Mesendoderm (in vitro differentiated cells): ENCODE data around the gene GNAT1.

Source experiments
- DNase-seq: peaks from one replicate; pipeline ENCODE4 v3.0.0; 2013
- H2AK5ac ChIP-seq: 2 replicates; pipeline ENCODE4 v1.6.1; 2013; ENCODE audit warnings: low read length, inconsistent platforms
- H2BK120ac ChIP-seq: 2 replicates; pipeline ENCODE4 v1.6.1; 2013; ENCODE audit warnings: low read depth, mild to moderate bottlenecking, low read length, moderate library complexity, mixed read lengths
- H2BK15ac ChIP-seq: replicated peaks from 2 replicates; pipeline ENCODE4 v1.6.1; 2013; ENCODE audit warnings: low read depth, mild to moderate bottlenecking, moderate library complexity
- H2BK5ac ChIP-seq: 2 replicates; pipeline ENCODE4 v1.6.1; 2013; ENCODE audit warnings: low read length, inconsistent platforms
- H3K18ac ChIP-seq: 2 replicates; pipeline ENCODE4 v1.6.1; 2013; ENCODE audit warnings: mild to moderate bottlenecking, low read length, mixed read lengths
- H3K23ac ChIP-seq: one replicate; pipeline ENCODE4 v1.6.1; 2013; ENCODE audit warnings: low read length
- H3K27ac ChIP-seq: 2 replicates; pipeline ENCODE4 v1.5.1; 2013; ENCODE audit warnings: low read depth, mild to moderate bottlenecking, inconsistent platforms, low read length, moderate library complexity
- H3K27me3 ChIP-seq: 2 replicates; pipeline ENCODE4 v1.6.1; 2013; ENCODE audit warnings: low read length, control low read depth, mild to moderate bottlenecking, inconsistent platforms; ENCODE audit not compliant: insufficient read depth, poor library complexity
- H3K36me3 ChIP-seq: 2 replicates; pipeline ENCODE4 v1.6.1; 2013; ENCODE audit warnings: low read length, inconsistent platforms; ENCODE audit not compliant: control insufficient read depth, insufficient read depth
- H3K4ac ChIP-seq: one replicate; pipeline ENCODE4 v1.6.1; 2013; ENCODE audit warnings: low read depth, mild to moderate bottlenecking, low read length, moderate library complexity
- H3K4me1 ChIP-seq: 2 replicates; pipeline ENCODE4 v1.6.1; 2013; ENCODE audit warnings: low read depth, low read length, inconsistent platforms; ENCODE audit not compliant: control insufficient read depth
- H3K4me2 ChIP-seq: 2 replicates; pipeline ENCODE4 v1.6.1; 2013; ENCODE audit warnings: low read length
- H3K4me3 ChIP-seq: 2 replicates; pipeline ENCODE4 v1.5.1; 2013; ENCODE audit warnings: mild to moderate bottlenecking, low read length
- H3K56ac ChIP-seq: one replicate; pipeline ENCODE4 v1.6.1; 2013; ENCODE audit warnings: low read length
- H3K79me1 ChIP-seq: 2 replicates; pipeline ENCODE4 v1.6.1; 2013; ENCODE audit warnings: low read length, inconsistent platforms
- H3K79me2 ChIP-seq: 2 replicates; pipeline ENCODE4 v1.6.1; 2013; ENCODE audit warnings: mild to moderate bottlenecking, low read length; ENCODE audit not compliant: control insufficient read depth, insufficient read depth
- H3K9ac ChIP-seq: 2 replicates; pipeline ENCODE4 v1.6.1; 2013; ENCODE audit warnings: low read length, inconsistent platforms
- H4K5ac ChIP-seq: one replicate; pipeline ENCODE4 v1.6.1; 2013; ENCODE audit warnings: low read length
- H4K8ac ChIP-seq: one replicate; pipeline ENCODE4 v1.6.1; 2013; ENCODE audit warnings: low read depth, mild to moderate bottlenecking, control low read depth, low read length, moderate library complexity
- WGBS: extraction: QIAGEN DNeasy Blood & Tissue Kit; methylation state at CpG from one replicate; pipeline ENCODE4 v1.1.7; 2013; ENCODE audit warnings: low lambda C conversion rate, missing lambda C conversion rate; ENCODE audit not compliant: insufficient coverage; ENCODE audit errors: extremely low coverage; 5-methylcytosine and 5-hydroxymethylcytosine counted together

GNAT1 gene

DNA sequence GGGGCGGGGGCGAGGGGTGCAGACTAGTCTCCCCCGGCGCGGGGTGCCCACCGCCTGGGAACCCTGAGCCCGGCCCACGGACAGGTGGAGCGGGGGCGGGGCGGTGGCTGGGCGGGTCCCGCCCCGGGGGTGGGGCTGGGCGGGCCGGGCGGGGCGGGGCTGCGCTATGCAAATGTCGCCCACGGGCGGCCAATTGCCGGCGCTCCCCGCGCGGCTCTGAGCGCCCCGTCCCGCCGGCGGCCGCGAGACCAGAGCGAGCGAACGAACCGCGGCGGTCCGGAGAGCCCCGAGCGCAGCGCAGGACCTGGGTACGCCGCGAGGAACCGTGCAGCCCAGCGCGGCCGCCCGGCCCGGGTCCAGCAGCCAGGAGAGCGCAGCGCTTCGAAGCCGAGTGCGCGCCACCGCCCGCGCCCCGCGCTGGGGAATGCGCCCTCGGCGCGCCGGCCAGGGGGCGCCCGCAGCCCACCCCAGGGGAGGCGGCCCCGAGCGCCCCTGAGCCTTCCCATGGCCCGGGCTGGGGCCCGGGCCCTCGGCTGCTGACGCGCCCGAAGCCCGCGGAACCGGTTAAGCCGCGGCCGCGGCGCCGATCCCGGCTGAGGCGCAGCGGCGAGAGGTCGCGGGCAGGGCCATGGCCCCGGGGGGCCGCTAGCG lies 36.4 kb upstream of the GNAT1 start, which contains the start of gene SEMA3F:
SEMA3F (plus strand) TSS at position 485 of the 651 bp plus-strand sequence. CDS start 4,299 bp downstream, outside the sequence.
- H2AK5ac ChIP-seq, result peak within 1 kb of the TSS; percentile 14
- H2BK5ac ChIP-seq, result no peak within 1 kb of the TSS
- peak within 1 kb of the TSS; percentile 97 for H3K56ac ChIP-seq
- peak within 1 kb of the TSS; percentile 88 for H3K4me3 ChIP-seq
- peak; percentile 73 for DNase-seq
- H3K23ac ChIP-seq, result peak within 1 kb of the TSS; percentile 30
- H3K4me2 ChIP-seq, result peak within 1 kb of the TSS; percentile 59
- no peak within 1 kb of the TSS for H4K5ac ChIP-seq
- H2BK120ac ChIP-seq, result no peak within 1 kb of the TSS
- no peak within 1 kb of the TSS for H4K8ac ChIP-seq
- H3K9ac ChIP-seq, result peak within 1 kb of the TSS; percentile 94
- H3K18ac ChIP-seq, result peak within 1 kb of the TSS; percentile 60
- H3K4me1 ChIP-seq, result peaks cover 22% of the 10 kb centered on the region
- peak within 1 kb of the TSS; percentile 50 for H3K4ac ChIP-seq
- peaks cover 25% of the 10 kb centered on the region for H3K79me2 ChIP-seq
- no peaks in the 10 kb centered on the region for H3K36me3 ChIP-seq
- no CpG with 5 or more reads among the region's 98 CpGs for WGBS
- H3K27ac ChIP-seq, result peak within 1 kb of the TSS; percentile 32
- H3K27me3 ChIP-seq, result no peaks in the 10 kb centered on the region
- no peak within 1 kb of the TSS for H2BK15ac ChIP-seq
- peaks cover 11% of the 10 kb centered on the region for H3K79me1 ChIP-seq

DNA sequence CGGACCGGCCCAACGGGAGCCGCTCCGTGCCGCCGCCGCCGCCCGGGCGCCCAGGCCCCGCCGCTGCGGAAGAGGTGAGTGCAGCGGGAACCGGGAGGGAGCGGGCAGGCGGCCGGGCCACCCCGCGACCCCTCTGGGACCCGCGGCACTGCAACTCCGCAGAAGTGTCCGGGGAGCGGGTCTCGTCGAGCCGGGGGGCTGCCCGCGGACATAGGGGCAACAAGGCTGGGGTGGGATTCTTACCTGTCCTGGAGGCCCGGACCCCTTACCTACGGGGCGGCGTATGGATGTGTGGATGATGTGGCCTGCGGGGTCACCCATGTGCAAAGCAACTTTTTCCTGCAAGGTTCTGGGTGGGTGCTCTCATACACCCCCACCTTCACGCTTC lies 35.9 kb upstream of the GNAT1 start:
- Histone ChIP-seq H3K27ac (no peak overlapping the region), H3K4me3 (peak overlapping the region; percentile 88), H3K36me3 (no peaks in the 10 kb centered on the region), H2AK5ac (no peak overlapping the region), H4K5ac (no peak overlapping the region), H3K79me2 (peaks cover 25% of the 10 kb centered on the region), H3K18ac (peak overlapping the region; percentile 60), H3K27me3 (no peaks in the 10 kb centered on the region), H3K23ac (peak overlapping the region; percentile 30), H4K8ac (no peak overlapping the region), H3K4me1 (peaks cover 22% of the 10 kb centered on the region), H2BK15ac (no peak overlapping the region), H3K4me2 (peak overlapping the region; percentile 59), H3K56ac (peak overlapping the region; percentile 97), H3K9ac (peak overlapping the region; percentile 94), H3K4ac (peak overlapping the region; percentile 50), H2BK5ac (no peak overlapping the region), H3K79me1 (peaks cover 11% of the 10 kb centered on the region), H2BK120ac (no peak overlapping the region)
- WGBS, result no CpG with 5 or more reads among the region's 37 CpGs
- no peak for DNase-seq

DNA sequence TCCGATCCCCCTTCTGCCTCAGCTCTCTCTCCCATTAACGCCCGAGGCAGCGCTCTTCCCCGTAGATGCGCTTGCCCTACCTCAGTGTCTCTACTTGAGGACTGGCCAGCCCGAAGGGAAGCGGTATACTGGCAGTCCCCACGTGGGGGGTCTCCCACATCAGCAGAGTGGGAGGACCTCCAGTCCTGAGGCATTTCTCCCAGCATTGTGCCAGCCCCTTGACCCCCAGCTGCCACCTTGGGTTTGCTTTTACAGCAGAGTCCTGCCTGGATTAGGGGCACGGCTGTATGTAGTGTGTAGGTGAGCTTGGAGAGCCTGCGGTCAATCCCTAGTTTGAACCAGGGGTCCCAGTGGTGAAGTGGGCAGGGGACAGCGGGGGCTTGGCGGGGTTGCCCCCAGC lies 35.5 kb upstream of the GNAT1 start:
- Histone ChIP-seq H3K79me2 (peaks cover 25% of the 10 kb centered on the region), H4K5ac (no peak overlapping the region), H3K56ac (peak overlapping the region; percentile 97), H2BK120ac (no peak overlapping the region), H3K4me3 (peak overlapping the region; percentile 88), H3K79me1 (peaks cover 11% of the 10 kb centered on the region), H3K27me3 (no peaks in the 10 kb centered on the region), H2AK5ac (peak overlapping the region; percentile 14), H3K27ac (no peak overlapping the region), H2BK15ac (no peak overlapping the region), H3K4me1 (peaks cover 21% of the 10 kb centered on the region), H3K4me2 (peak overlapping the region; percentile 59), H3K36me3 (no peaks in the 10 kb centered on the region), H4K8ac (no peak overlapping the region), H3K9ac (peak overlapping the region; percentile 94), H2BK5ac (no peak overlapping the region), H3K4ac (no peak overlapping the region), H3K23ac (peak overlapping the region; percentile 30), H3K18ac (peak overlapping the region; percentile 60)
- no peak for DNase-seq
- no CpG with 5 or more reads among the region's 13 CpGs for WGBS

DNA sequence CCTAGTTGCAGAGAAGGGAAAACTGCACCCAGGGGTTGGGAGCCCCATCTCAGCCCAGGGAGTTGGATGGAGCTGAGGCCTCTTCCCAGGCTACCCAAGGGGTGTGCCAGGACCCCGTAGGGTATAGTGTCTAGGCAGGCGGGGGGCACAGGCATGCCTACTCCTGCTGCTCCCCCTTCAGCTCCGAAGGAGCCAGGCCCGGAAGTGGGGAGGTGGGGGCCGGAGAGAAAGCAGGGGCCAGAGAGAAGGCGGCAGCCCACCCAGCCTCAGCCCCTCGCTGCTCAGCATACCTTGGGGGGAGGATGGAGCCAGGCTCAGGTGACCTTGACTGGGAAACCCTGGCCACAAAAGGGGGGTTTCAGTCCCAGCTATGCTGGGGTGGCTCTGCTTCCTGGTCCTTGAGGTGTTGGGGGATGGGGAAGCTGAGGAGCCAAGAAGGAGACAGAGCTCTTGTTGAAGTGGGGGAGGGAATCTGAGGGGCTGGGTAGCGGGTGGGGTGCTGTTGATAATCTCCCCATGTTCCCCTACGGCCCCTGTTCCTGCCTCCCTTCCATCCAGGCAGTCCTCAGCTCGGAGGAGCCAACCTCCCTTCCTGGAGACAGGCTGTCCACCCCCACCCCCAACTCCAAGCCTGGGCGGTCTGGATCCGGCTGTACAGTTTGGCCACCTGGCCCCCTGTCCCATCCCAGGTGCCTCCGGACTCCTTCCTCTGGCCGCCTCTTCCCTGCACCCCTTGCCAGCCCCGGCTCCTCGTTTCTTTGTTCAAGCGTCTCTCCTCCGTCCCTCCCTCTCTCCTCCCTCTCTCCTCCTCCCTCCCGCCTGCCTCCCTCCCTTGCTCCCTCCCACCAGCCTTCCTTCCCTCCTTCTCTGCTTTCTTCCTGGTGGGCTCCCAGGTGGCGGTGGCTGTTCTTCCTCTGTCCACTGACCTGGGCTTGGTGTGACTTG lies 34.6 kb upstream of the GNAT1 start:
- peaks cover 19% of the 10 kb centered on the region for H3K79me1 ChIP-seq
- H3K4me1 ChIP-seq, result peaks cover 26% of the 10 kb centered on the region
- no peak overlapping the region for H2BK15ac ChIP-seq
- no CpG with 5 or more reads among the region's 20 CpGs for WGBS
- no peaks in the 10 kb centered on the region for H3K27me3 ChIP-seq
- H3K18ac ChIP-seq, result peak overlapping the region; percentile 41
- H2BK5ac ChIP-seq, result peak overlapping the region; percentile 65
- H2BK120ac ChIP-seq, result no peak overlapping the region
- peak overlapping the region; percentile 94 for H3K9ac ChIP-seq
- H3K4me2 ChIP-seq, result peak overlapping the region; percentile 59
- peak overlapping the region; percentile 39 for H3K4ac ChIP-seq
- H3K79me2 ChIP-seq, result peaks cover 31% of the 10 kb centered on the region
- peak overlapping the region; percentile 83 for H2AK5ac ChIP-seq
- peak overlapping the region; percentile 97 for H3K56ac ChIP-seq
- no peak overlapping the region for H3K27ac ChIP-seq
- peaks cover 3% of the 10 kb centered on the region for H3K36me3 ChIP-seq
- no peak overlapping the region for H4K8ac ChIP-seq
- H4K5ac ChIP-seq, result no peak overlapping the region
- H3K4me3 ChIP-seq, result peak overlapping the region; percentile 88
- peak overlapping the region; percentile 98 for H3K23ac ChIP-seq
- DNase-seq, result no peak

DNA sequence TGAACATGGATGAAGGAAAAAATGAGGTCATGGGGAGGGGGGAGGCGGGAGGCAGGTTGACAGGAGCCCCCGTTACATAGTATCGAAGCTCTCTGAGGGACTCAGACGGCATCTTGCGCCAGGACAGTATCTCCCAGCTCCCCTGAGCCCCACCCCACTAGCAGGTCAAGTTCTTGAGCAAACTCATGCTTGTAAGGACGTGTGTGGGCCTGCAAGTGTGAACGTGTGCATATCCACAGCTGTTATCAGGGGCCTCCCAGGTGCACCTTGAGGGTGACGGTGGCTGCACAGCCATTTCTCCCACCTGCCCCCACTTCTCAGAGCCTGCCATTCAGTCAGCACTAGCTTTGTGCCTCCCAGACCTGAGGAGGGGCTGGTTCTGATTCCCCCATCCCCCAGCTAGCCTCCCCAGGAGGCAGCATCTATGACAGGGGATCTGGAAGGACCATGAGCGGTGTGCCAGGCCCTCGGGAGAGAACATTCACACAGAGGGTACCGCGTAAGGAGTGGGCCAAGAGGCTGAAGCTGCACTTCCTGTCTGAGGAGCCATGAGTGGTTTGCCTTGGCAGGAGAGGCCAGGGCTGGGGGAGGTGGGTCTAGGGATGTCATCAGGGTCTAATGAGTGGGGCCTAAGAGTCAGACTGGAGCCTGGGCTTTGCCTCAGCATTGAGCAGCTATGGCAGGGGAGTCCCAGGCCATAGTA lies 33.4 kb upstream of the GNAT1 start:
- Histone ChIP-seq H3K36me3 (peaks cover 3% of the 10 kb centered on the region), H3K27ac (no peak overlapping the region), H2AK5ac (no peak overlapping the region), H4K8ac (no peak overlapping the region), H3K23ac (no peak overlapping the region), H2BK15ac (no peak overlapping the region), H3K18ac (no peak overlapping the region), H3K79me2 (peaks cover 31% of the 10 kb centered on the region), H2BK5ac (no peak overlapping the region), H3K4ac (no peak overlapping the region), H3K79me1 (peaks cover 29% of the 10 kb centered on the region), H4K5ac (no peak overlapping the region), H3K9ac (peak overlapping the region; percentile 18), H3K56ac (peak overlapping the region; percentile 53), H2BK120ac (no peak overlapping the region), H3K4me2 (no peak overlapping the region), H3K4me3 (no peak overlapping the region), H3K4me1 (peaks cover 30% of the 10 kb centered on the region), H3K27me3 (no peaks in the 10 kb centered on the region)
- WGBS, result no CpG with 5 or more reads among the region's 12 CpGs
- no peak for DNase-seq
